Left ventricle myocardium inferior (tissue), 1 donor: ENCODE data around the gene ERICH6B. TPM values are rescaled to one million over a fixed set of nuclear protein-coding genes. Genes with fewer than 3 reads are reported as not detected.

Source experiments
- DNase-seq: peaks from one replicate; pipeline ENCODE4 v3.0.0-alpha.2; 2020
- H3K27ac ChIP-seq: fragments of 200-600 bp; replicated peaks from 2 replicates; pipeline ENCODE4 v1.8.0; 2021
- H3K27me3 ChIP-seq: fragments of 200-600 bp; 2 replicates; pipeline ENCODE4 v1.8.0; 2021; ENCODE audit warnings: low read depth
- H3K36me3 ChIP-seq: fragments of 200-600 bp; 2 replicates; pipeline ENCODE4 v1.8.0; 2021
- H3K4me1 ChIP-seq: fragments of 200-600 bp; 2 replicates; pipeline ENCODE4 v1.8.0; 2021
- H3K4me3 ChIP-seq: fragments of 200-600 bp; 2 replicates; pipeline ENCODE4 v1.8.0; 2021; ENCODE audit warnings: mild to moderate bottlenecking, moderate library complexity
- H3K9me3 ChIP-seq: fragments of 200-600 bp; replicated peaks from 2 replicates; pipeline ENCODE4 v1.8.0; 2021
- CTCF ChIP-seq: fragments of 200-600 bp; IDR thresholded peaks from 2 replicates; pipeline ENCODE4 v1.8.0; 2021; ENCODE audit warnings: antibody characterized with exemption, mild to moderate bottlenecking, borderline replicate concordance
- intact Hi-C: fragments of 100-400 bp; cut with micrococcal nuclease; formaldehyde crosslinking; loops from one replicate; pipeline ENCODE4 v1.11.0; 2022
- total RNA-seq: library from RNA; stranded (reverse); fragmentation: NEBNext Ultra II Directional; extraction: Animal tissue kit (Norgen Biotek cat#: 25700); gene quantifications from one replicate; pipeline ENCODE4 v1.2.1, GENCODE V29; 2021
- donor health status: DM: no; HTN: yes; CAD: no; lungs with severe emphysema.

Gene ERICH6B
- total RNA-seq, 1 donor from 2014 or later = not detected

- no peak for DNase-seq
- no peaks in the 10 kb centered on the region for H3K9me3 ChIP-seq
- intact Hi-C loops = no loop called here
- H3K4me3 ChIP-seq = no peak overlapping the region
- TF ChIP-seq CTCF = no peak
- peaks cover 31% of the 10 kb centered on the region for H3K27me3 ChIP-seq
- no peak overlapping the region for H3K27ac ChIP-seq
- no peaks in the 10 kb centered on the region for H3K36me3 ChIP-seq
- no peaks in the 10 kb centered on the region for H3K4me1 ChIP-seq
Measured at GRCh38 chr13:45548281-45548680, 67.3 kb downstream of the ERICH6B start.

DNA sequence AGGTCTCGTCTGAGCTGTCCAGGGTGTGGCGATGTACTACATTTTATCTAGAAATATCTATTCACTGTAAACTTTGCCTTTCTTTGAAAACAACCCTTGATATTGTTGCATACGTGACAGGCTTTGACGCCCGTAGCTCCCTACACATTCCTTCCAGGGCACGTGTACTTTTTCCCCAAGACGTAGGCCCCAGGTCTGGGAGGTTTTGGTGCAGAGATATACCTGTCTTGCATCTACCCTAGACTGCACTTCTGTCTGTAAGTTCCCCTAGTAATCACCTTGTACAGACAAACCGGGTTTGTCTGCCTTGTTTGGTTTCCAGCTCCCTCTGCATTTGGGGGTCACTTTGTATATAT, 69.2 kb downstream of the ERICH6B start:
- H3K36me3 ChIP-seq = no peaks in the 10 kb centered on the region
- intact Hi-C loops = no loop called here
- no peaks in the 10 kb centered on the region for H3K4me1 ChIP-seq
- DNase-seq = no peak
- H3K9me3 ChIP-seq = no peaks in the 10 kb centered on the region
- peaks cover 31% of the 10 kb centered on the region for H3K27me3 ChIP-seq
- no peak overlapping the region for H3K27ac ChIP-seq
- no peak overlapping the region for H3K4me3 ChIP-seq
- TF ChIP-seq CTCF = no peak

DNA sequence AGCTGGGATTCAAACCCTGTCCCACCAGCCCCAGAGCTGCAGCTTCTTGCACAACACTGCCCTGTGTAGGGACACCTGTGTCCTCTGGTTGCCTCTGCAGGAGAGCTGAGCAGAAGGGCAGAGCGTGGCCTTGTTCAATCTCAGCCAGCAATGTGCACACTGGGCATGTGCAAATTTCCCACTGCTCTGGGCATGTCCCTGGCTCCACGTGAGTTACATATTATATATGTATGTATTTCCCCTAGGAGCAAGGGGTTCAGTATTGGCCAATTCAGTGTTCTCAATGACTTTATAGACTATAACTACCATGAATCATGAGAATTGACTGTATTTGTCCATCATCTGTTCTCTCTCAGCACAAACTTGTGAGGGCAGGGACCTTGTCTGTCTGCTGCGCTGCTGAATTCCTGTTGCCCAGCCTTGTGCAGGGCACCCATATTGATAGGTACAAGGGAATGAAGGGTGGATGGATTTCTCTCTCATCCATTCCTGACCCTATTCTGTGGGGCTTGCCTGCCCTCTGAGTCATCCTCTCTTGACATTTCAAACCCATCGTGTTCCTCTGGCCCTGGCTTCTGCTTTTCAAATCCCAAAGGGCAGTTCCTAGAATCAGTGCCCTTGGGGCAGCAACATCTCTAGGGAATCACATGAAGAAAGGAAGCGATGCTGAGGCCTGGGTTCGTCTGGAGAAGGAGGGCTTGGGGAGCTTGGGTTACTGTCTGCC, 69.7 kb downstream of the ERICH6B start:
- no peak for DNase-seq
- intact Hi-C loops = no loop called here
- Histone ChIP-seq H3K4me1 (no peaks in the 10 kb centered on the region), H3K4me3 (no peak overlapping the region), H3K27me3 (peaks cover 31% of the 10 kb centered on the region), H3K9me3 (no peaks in the 10 kb centered on the region), H3K27ac (no peak overlapping the region), H3K36me3 (no peaks in the 10 kb centered on the region)
- TF ChIP-seq CTCF = no peak

GRCh38 chr13:45544520-45544919, 71.0 kb downstream of the ERICH6B start:
- TF ChIP-seq CTCF = no peak
- no peaks in the 10 kb centered on the region for H3K36me3 ChIP-seq
- intact Hi-C loops = no loop called here
- peaks cover 20% of the 10 kb centered on the region for H3K27me3 ChIP-seq
- H3K4me1 ChIP-seq = no peaks in the 10 kb centered on the region
- H3K27ac ChIP-seq = no peak overlapping the region
- no peaks in the 10 kb centered on the region for H3K9me3 ChIP-seq
- no peak for DNase-seq
- no peak overlapping the region for H3K4me3 ChIP-seq

GRCh38 chr13:45542878-45543277, 72.7 kb downstream of the ERICH6B start:
- Histone ChIP-seq H3K9me3 (no peaks in the 10 kb centered on the region), H3K27ac (no peak overlapping the region), H3K36me3 (peaks cover 3% of the 10 kb centered on the region), H3K27me3 (peaks cover 5% of the 10 kb centered on the region), H3K4me3 (no peak overlapping the region), H3K4me1 (no peaks in the 10 kb centered on the region)
- DNase-seq = no peak
- intact Hi-C loops = no loop called here
- TF ChIP-seq CTCF = no peak

GRCh38 chr13:45542391-45542790, 73.1 kb downstream of the ERICH6B start:
- no peak for TF ChIP-seq CTCF
- Histone ChIP-seq H3K36me3 (peaks cover 3% of the 10 kb centered on the region), H3K27ac (no peak overlapping the region), H3K4me3 (no peak overlapping the region), H3K27me3 (no peaks in the 10 kb centered on the region), H3K9me3 (no peaks in the 10 kb centered on the region), H3K4me1 (no peaks in the 10 kb centered on the region)
- no peak for DNase-seq
- intact Hi-C loops = no loop called here
